ENCODE results near the gene TSGA10IP.

DNA sequence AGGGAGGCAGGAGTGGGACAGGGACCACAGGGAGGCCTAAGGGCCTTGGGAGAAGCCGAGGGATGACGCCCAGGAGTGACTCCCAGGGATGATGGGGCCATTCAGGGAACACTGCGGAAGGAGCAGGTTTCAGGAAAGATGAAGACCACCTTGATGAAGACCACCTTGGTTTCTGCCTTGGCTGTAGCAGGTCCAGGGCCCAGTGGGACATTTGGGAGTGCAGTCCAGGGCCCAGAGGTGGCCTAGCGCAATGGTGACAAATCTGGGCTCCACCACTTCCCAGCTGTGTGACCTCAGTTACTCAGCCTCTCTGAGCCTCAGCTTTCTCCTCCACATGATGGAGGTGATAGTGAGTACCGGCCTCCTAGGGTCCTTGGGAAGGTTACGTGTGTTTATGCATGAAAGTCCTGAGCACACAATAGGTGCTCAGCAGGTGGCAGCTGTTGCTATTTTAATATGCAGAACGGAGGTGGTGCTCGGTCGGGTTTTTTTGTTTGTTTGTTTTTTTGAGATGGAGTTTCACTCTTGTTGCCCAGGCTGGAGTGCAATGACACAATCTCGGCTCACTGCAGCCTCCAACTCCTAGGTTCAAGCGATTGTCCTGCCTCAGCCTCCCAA lies 770 bp downstream of the TSGA10IP start:
- no peak for TF ChIP-seq POLR2A (IDR thresholded peaks at IDR 0.05)
- TF ChIP-seq, protein P1, sequence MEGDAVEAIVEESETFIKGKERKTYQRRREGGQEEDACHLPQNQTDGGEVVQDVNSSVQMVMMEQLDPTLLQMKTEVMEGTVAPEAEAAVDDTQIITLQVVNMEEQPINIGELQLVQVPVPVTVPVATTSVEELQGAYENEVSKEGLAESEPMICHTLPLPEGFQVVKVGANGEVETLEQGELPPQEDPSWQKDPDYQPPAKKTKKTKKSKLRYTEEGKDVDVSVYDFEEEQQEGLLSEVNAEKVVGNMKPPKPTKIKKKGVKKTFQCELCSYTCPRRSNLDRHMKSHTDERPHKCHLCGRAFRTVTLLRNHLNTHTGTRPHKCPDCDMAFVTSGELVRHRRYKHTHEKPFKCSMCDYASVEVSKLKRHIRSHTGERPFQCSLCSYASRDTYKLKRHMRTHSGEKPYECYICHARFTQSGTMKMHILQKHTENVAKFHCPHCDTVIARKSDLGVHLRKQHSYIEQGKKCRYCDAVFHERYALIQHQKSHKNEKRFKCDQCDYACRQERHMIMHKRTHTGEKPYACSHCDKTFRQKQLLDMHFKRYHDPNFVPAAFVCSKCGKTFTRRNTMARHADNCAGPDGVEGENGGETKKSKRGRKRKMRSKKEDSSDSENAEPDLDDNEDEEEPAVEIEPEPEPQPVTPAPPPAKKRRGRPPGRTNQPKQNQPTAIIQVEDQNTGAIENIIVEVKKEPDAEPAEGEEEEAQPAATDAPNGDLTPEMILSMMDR (IDR thresholded peaks at IDR 0.05): no peak

All from heart left ventricle (tissue), 13 donors.